ENCODE data around the gene RHBDL3. TPM values are rescaled to one million over a fixed set of nuclear protein-coding genes. Genes with fewer than 3 reads are reported as not detected.
A peak's percentile ranks its signal among the peaks of the same experiment; 100 is the strongest.
"Not testable (repeated sequence)": the region's sequence is repeated elsewhere in the genome, so short reads cannot be mapped to it uniquely, and the experiment has no call there.

Gene RHBDL3
- total RNA-seq, 4 donors from 2014 or later, result 0.31 to 1.1 (median 0.37) TPM; not detected in 1

DNA sequence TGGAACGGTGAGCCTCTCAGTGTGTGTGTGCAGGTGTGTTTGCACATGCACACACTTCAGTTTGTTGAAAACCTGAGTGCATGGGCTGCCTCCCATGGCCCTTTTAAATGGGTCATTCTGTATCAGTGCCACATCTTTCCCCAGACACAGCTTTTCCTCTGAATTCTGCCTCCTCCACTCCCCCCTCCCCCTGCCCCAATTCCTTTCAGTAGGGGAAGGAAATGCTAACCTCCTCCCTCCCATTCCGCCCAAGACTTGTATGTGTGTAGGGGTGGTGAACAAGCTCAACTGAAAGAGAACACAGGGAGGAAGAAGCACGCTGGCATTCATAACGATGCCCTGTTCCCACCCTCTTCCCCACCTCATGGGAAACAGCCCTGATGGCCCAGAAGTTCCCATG, 42.0 kb downstream of the RHBDL3 start:
- TF ChIP-seq, protein P1, sequence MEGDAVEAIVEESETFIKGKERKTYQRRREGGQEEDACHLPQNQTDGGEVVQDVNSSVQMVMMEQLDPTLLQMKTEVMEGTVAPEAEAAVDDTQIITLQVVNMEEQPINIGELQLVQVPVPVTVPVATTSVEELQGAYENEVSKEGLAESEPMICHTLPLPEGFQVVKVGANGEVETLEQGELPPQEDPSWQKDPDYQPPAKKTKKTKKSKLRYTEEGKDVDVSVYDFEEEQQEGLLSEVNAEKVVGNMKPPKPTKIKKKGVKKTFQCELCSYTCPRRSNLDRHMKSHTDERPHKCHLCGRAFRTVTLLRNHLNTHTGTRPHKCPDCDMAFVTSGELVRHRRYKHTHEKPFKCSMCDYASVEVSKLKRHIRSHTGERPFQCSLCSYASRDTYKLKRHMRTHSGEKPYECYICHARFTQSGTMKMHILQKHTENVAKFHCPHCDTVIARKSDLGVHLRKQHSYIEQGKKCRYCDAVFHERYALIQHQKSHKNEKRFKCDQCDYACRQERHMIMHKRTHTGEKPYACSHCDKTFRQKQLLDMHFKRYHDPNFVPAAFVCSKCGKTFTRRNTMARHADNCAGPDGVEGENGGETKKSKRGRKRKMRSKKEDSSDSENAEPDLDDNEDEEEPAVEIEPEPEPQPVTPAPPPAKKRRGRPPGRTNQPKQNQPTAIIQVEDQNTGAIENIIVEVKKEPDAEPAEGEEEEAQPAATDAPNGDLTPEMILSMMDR (IDR thresholded peaks at IDR 0.05), result no peak
- no peak for DNase-seq (ENCODE audit: low spot score)
- ATAC-seq (ENCODE audit: low FRiP score), result no peak

DNA sequence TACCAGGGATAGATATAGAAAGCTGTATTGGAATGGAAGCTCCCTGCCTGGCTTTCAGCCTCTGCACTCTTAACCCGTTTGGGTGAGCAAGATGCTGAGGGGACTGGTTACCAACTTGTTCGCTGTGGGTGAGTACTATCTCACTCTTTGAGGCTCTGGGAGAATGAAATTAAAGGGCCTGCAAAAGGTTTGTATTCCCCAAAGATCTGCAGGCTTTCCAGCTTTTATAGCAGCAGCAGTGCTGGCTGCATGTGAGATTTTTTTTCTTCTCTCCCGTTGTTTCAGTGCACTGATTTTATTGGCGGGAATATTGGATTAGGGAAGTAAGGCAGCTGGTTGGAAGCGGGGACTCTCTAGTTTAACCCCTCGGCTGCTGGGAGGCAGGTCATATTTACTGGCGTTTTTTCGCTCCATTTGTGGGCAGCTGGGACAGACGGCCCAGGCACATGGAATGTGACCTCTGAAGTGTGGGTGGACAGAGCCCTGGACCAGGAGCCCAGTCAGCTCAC, 45.5 kb downstream of the RHBDL3 start:
- ATAC-seq (ENCODE audit: low FRiP score) (no peak), DNase-seq (ENCODE audit: low spot score) (no peak)

DNA sequence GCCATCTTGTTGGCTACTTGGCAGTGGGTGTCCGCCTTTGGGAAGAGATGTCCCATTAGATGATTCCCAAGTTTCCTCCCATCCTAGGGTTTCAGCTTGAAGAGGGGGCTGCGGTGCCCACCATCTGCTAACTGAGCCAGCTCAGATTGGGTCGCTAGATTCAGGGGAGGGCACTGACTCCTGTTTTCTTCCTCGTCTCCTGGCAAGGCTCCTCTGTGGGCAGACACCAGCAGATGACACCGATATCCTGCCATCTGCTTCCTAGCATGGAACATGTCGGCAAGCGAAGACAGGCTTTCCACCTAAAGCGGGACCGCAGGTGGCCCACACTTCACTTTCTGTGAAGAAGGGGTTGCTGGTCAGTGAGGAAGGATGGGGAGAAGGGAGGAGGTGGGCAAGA, 49.0 kb downstream of the RHBDL3 start:
- TF ChIP-seq, protein P1 (IDR thresholded peaks at IDR 0.05), result no peak
- no peak for ATAC-seq (ENCODE audit: low FRiP score)
- no peak for DNase-seq (ENCODE audit: low spot score)

More for the DNA sequence above, 45.5 kb downstream of the RHBDL3 start:
- TF ChIP-seq, protein P1 (IDR thresholded peaks at IDR 0.05), result no peak

DNA sequence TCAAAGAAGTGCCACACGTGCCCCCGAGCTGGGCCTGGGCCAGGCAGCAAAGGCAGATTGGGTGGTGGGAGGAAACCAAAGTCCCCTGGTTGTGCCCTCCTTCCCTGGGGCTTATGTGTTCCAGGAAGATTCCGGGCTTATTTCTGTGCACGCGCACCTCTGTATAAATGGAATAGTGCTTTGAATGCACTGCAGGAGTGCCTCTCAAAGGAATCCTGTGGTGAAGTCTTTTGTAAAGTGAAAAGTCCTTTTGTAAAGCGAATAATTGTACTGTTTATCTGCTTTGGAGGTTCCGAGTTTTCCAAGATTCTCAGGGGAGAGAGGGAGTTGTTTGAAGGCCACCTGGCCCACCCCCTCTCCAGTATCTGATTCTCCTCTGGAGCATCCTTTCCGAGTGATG, 49.5 kb downstream of the RHBDL3 start:
- TF ChIP-seq, protein P1 (IDR thresholded peaks at IDR 0.05), result no peak
- DNase-seq (ENCODE audit: low spot score), result no peak
- no peak for ATAC-seq (ENCODE audit: low FRiP score)

DNA sequence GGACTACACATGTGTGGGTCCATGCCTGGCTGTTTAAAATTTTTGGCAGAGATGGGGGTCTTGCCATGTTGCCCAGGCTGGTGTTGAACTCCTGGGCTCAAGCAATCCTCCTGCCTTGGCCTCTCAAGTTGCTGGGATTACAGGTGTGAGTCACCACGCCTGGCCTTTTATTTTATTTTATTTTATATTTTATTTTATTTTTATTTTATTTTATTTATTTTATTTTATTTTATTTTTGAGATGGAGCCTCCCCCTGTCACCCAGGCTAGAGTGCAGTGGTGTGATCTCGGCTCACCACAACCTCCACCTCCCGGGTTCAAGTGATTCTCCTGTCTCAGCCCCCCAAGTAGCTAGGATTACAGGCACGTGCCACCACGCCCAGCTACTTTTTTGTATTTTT, 51.0 kb downstream of the RHBDL3 start:
- not testable (repeated sequence) for DNase-seq (ENCODE audit: low spot score); ATAC-seq (ENCODE audit: low FRiP score)

DNA sequence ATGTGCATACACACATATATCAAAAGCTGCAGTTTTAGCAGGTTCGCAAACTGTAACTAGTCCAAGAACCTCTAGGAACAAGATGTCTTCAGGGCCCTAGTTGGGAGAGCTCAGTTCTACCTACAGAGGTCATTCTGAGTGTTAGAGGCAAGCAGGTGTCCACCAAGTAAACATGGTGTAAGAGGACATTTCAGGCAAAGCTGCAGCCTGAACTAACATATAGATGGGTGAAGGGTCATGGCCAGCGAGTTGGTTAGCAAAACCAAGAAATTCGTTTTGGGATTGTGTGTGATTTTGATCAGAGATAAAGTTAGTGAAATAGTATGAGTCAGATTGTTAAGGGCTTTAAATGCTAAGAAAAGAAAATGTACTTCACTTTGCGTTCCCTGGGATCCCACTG, 51.7 kb downstream of the RHBDL3 start:
- no peak for DNase-seq (ENCODE audit: low spot score)
- no peak for ATAC-seq (ENCODE audit: low FRiP score)
- TF ChIP-seq, protein P1 (IDR thresholded peaks at IDR 0.05), result no peak

DNA sequence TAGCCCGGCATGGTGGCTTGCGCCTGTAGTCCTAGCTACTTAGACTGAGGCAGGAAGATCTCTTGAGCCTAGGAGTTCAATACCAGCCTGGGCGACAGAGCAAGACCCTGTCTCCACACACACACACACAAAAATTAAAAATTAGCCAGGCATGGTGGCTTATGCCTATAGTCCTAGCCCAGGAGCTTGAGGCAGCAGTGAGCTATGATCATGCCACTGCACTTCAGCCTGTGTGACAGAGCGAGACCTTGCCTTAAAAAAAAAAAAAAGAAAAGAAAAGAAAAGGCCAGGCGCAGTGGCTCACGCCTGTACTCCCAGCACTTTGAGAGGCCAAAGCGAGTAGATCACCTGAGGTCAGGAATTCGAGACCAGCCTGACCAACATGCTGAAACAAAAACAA, 52.4 kb downstream of the RHBDL3 start:
- DNase-seq (ENCODE audit: low spot score) (no peak), ATAC-seq (ENCODE audit: low FRiP score) (no peak)
- TF ChIP-seq, protein P1 (IDR thresholded peaks at IDR 0.05), result no peak

DNA sequence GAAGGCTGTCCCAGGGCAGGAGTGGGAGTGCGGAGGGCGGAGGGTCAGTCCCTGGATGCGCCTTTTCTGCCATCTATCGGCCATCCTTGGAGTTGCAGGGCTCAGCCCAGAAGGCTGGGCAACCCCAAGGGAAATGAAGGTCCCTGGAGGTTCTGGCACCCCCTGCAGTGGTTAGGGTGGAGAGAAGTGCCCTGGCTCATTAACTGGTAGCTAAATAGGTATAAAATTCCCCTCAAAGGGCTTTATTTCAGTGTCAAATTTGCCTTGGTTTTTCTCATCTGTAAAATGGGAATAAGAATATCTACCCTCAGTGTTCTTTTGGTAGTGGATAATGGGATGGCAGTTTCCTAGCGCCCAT, 53.9 kb downstream of the RHBDL3 start:
- ATAC-seq (ENCODE audit: low FRiP score) (peak; percentile 75), DNase-seq (ENCODE audit: low spot score) (peak; percentile 82)

DNA sequence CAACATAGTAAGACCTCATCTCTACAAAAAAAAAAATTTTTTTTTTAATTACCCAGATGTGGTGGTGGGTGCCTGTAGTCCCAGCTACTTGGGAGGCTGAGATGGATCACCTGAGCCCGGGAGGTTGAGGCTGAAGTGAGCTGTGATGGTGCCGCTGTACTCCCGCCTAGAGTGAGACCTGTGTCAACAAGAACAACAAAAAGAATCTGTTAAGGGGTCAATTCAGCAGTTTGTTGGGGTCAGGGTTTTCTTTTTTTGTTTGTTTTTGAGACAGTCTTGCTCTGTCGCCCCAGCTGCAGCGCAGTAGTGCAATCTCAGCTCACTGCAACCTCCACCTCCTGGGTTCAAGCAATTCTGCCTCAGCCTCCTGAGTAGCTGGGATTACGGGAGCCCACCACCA, 54.4 kb downstream of the RHBDL3 start:
- ATAC-seq (ENCODE audit: low FRiP score); DNase-seq (ENCODE audit: low spot score): not testable (repeated sequence)

More for the DNA sequence above, 53.9 kb downstream of the RHBDL3 start:
- TF ChIP-seq, protein P1 (IDR thresholded peaks at IDR 0.05), result peak in 2 of 3 donors; percentile 76 to 95
